Choroid plexus epithelial cell (primary cell): Measurements from ENCODE around the gene NPPC.
A peak's percentile ranks its signal among the peaks of the same experiment; 100 is the strongest.

Experiments used
- DNase-seq: peaks from one replicate; pipeline ENCODE4 v3.0.0-alpha.2; 2010; ENCODE audit warnings: low read depth
- H3K4me3 ChIP-seq: 2 replicates; pipeline ENCODE4 v1.5.1; 2011; ENCODE audit warnings: low read depth, mild to moderate bottlenecking, control low read depth, low read length, moderate library complexity
- CTCF ChIP-seq: conservative IDR thresholded peaks from 2 replicates; pipeline ENCODE4 v1.5.1; 2011; ENCODE audit warnings: low read depth, mild to moderate bottlenecking, control low read depth, inconsistent platforms, low read length, moderate library complexity

NPPC gene

GRCh38 chr2:231931481-231931915 lies 5.3 kb upstream of the NPPC start:
- DNase-seq = no peak
- TF ChIP-seq CTCF = no peak
- H3K4me3 ChIP-seq = no peak overlapping the region

- no peak overlapping the region for H3K4me3 ChIP-seq
- no peak for TF ChIP-seq CTCF
- no peak for DNase-seq
These were observed 4.5 kb upstream of the NPPC start for GRCh38 chr2:231930593-231931281.

GRCh38 chr2:231929961-231930592 lies 3.9 kb upstream of the NPPC start:
- peak; percentile 14 for DNase-seq
- H3K4me3 ChIP-seq = no peak overlapping the region
- TF ChIP-seq CTCF = peak; percentile 54

- H3K4me3 ChIP-seq = no peak overlapping the region
- no peak for DNase-seq
- TF ChIP-seq CTCF = no peak
These were observed 2.9 kb upstream of the NPPC start for GRCh38 chr2:231928901-231929725.

- no peak overlapping the region for H3K4me3 ChIP-seq
- peak; percentile 13 for DNase-seq
- peak; percentile 46 for TF ChIP-seq CTCF
These were observed 2.3 kb upstream of the NPPC start for GRCh38 chr2:231928481-231928880.

GRCh38 chr2:231927566-231927890 lies 1.3 kb upstream of the NPPC start:
- no peak overlapping the region for H3K4me3 ChIP-seq
- TF ChIP-seq CTCF = no peak
- no peak for DNase-seq
